Globus pallidus (tissue), 1 donor: Measurements from ENCODE around the gene RNF212.

Source experiments
- DNase-seq: peaks from one replicate; pipeline ENCODE4 v3.0.0-alpha.2; 2015; ENCODE audit warnings: low spot score

The RNF212 gene

DNA sequence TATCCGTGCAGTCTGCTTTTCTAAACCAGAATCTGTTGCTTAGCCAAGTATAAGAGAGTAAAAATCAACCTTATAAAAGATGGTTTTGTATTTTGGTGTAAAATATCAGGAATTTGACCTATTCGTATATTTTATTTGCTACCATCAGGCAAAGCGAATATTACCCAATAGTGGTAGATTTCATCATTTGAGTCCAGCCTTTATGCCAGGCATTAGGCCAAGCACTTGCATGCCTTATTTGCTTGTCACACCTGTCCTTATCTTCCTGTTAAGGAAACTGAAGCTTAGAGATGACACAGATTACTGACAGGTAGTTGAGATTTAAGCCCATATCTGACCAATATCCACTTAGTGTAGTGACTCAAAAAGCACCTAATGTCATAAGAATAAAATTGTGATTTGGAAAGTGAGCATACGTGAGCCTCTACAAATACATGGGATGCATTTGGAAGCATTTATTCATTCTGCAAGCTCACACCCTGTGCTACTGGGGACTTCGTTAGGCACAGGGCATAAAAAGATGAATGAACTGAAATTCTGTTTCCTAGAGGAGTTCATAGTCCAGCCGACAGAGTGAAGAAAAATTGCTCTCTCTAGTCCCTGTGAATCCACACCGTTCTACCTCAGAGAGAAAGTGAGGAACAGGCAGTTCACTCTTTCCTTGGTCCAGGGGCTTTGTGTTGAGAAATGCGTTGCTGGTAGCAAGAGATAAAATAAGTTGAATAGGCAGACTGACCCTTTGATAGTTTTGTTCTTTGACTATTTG lies 2.3 kb upstream of the RNF212 start:
- DNase-seq, result no peak

DNA sequence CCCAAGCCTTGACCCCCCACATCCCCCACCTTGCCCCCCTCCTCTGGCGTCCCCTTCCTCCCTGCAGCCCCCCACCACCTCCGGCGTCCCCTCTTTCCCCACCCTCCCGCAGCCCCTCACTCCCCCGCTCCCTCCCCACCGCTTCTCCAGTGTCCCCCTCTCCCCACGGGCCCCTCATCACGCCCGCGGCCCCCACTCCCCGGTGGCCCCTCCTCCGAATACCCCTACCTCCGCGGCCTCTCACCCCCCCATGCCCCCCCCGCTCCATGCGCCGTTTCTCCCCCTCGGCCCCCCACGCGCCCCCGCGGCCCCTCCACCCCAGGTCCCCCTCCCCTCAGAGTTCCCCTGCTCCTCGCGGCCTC lies 562 bp downstream of the RNF212 start:
- DNase-seq, result no peak

DNA sequence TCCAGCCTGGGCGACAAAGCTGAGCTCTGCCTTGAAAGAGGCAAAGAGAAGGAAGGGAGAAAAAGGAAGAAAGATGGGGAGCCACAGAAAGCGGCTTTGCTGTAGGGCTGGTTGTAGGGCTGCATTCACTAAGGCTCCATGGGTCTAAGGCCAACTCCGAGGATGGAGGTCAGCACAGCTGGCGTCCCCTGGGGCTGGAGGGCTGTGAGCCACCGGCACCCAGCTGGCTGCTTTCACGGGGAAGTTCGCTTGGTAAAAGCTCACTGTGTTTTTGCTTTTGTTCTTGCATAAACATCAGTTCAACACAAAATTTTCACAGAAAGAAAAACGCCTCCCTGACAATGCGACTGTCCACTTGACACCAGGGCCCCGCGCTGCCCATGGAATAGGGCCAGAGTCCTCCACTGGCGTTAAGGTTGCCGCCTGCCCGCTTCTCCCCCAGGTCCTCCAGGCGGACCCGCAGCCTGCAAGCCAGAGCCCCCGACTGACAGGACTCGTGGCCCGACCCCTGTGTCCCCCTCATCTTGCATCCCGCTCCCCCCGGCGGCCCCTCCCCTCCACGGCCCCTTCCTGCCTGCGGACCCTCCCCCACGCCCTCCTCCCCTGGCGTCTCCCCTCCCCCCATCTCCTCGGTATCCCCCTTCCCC lies 1.1 kb downstream of the RNF212 start:
- DNase-seq, result no peak

DNA sequence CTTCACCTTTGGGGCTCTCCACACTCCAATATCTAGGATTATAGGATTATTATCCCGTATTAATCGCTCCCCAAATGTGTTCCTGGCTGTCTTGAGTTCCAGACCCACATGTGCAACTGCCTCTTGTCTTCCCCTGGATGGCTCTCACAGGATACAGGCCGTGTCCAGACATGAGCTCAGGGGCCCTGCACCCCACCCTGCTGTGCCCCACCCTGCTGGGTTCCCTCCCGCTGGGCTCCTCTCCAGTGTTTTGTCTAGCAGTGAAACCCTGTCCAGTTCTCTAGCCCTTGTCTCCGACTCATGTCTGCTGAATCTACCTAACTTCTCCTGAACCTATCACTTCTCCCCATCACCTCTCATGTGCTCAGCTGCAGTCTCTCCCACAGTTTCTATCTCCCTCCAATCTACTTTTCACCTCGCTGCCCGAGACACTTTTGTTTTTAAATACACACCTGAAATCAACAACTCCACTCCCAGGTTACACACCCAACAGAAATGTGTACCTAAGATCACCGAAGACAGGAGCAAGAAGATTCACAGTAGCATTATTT lies 2.0 kb downstream of the RNF212 start:
- DNase-seq, result no peak

DNA sequence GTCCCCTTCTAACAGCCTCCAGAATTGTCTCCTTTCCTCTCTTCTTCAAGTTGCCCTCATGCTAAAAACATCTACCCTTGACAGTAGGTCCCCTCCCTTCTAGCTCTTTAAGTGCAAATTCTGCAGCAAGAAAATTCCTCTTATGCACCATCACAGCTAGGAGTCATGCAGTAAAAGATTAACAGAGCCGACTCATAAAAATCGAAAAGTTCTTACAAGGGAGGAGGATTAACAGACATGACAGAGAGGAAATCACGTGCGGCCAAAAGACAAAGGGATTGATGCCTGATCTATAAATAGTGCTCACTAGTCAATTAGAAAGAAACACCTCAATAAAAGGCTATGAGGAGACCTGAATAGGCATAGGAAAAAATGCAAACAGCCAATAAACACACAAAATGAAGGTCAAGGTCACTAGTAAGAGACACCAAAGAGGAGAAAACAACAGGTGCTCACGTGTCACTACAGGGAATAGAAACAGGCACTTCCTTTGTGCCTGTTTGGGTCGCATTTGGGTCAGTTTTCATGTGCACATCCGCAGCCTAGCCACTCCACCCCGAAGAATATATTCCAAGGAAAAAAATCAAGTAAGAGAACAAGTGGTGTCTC lies 3.4 kb downstream of the RNF212 start:
- DNase-seq, result no peak

DNA sequence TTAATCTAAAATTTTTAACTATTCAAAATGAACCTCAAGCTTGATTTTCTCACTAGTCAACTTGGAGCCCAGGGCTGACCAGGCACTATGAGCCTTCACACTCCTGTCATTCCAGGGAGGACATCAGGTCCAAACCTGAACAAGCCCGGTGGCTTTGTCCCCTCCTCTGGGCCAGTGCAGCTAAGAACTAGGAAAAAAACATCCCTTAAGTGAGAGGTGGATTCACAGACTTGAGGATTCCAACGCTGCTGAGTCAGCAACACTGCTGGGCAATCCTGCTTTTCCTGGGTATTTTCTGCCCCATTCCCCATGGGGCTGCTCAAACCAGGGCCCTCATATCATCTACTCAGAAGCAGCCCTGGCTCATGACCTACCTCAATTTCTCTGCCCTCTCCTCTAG lies 4.0 kb downstream of the RNF212 start:
- no peak for DNase-seq

DNA sequence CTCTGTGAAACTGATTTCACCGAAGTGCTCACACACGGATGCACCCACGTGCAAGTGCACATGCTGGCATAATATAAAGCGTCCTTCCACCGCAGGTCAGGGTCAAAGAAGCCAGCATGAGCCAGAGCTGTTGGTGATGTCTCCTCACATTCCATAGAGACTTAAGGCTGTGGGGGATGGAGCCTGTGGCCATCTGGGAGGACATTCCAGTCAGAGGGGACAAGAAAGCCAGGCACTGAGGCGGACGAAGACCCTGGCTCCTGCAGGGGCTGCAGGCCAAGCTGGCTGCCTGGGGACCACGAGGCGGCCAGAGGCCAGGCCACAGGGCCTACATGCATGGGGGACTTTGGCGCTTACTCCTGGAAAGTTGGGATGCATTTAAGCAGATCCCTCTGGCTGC lies 7.7 kb downstream of the RNF212 start:
- DNase-seq, result no peak

DNA sequence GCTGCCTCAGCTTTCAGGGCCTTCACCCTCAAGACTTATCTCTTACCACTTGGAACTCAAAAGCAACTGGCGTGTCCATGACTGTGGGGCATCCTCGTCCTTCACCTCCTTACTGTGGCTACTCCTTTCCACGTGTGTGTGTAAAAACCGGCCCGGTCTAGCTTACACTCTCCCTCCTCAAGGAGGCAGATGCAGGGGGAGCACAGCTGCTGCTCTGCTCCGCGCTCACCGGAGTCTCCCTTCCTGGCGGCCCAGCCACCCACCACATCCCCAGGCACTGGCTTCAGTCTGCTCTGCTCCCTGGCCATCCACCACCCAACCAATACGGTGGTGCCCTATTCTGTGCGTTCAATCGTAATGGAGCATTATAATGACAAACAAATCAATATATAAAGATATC lies 8.3 kb downstream of the RNF212 start:
- DNase-seq, result no peak

DNA sequence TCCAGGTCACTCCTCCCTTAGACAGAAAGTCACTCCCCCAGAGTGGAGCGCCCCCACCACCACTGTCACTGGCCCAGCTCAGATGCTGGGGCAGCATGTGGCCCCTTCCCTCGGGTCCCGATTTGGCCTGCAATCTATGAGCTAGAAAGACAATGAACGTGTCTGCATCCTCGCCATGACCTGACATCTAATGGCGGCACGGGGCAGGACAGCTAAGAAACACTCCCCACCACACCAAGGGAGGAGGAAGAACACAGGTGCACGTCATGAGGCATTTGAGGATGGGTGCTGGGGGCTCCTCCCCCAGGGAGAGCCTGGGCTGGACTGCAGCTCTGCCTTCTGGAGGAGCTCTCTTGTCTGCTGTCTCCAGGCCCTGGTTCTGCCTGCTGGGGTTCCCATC lies 8.7 kb downstream of the RNF212 start:
- no peak for DNase-seq

DNA sequence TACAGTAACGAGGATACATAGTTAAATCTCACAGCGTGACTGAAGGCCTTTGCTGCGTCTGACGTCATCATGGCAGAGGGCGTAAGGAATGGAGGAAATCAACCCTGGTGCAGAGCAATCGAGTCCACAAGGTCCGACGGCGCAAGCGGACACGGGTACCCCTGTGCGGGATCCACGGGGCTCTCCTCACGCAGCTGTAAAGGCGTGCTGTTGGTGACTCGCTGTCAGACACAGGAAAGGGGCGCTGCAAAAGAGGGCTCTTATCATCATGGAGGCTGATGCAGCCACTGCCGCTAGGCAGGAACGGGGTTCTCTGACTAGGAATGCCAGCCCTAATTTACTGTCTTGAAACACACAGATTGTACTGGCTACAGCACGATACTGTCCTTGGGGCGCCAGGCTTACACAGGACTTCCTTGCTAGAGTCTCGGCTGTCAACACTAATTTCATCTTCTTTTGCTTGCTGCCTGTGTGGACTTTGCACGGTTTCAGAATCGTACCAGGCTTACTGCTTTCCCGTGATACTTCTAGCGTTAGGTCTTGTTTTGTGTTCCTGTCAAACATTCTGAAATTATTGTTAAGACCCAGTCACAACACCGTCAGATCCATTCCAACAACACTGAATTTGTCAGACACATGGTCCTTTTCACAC lies 13.6 kb downstream of the RNF212 start:
- DNase-seq, result no peak

DNA sequence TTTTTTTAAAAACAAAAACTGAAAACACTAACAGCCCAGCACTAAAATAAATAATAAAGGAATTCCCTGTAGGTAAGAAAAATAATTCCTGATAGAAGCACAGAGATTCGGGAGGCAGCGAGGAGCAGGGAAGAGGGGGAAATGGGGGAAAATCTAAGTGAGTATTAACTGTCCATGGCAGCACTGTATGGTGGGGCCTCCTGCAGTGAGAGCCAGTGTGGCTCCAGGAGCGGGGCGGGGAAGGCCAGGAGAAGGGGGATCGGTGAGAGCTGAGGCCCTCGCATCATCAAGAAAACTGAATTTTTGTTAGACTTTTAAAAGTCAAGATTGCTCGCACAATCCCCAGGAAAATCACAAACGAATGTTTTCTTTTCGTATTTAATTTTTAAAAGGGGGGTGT lies 14.1 kb downstream of the RNF212 start:
- no peak for DNase-seq

DNA sequence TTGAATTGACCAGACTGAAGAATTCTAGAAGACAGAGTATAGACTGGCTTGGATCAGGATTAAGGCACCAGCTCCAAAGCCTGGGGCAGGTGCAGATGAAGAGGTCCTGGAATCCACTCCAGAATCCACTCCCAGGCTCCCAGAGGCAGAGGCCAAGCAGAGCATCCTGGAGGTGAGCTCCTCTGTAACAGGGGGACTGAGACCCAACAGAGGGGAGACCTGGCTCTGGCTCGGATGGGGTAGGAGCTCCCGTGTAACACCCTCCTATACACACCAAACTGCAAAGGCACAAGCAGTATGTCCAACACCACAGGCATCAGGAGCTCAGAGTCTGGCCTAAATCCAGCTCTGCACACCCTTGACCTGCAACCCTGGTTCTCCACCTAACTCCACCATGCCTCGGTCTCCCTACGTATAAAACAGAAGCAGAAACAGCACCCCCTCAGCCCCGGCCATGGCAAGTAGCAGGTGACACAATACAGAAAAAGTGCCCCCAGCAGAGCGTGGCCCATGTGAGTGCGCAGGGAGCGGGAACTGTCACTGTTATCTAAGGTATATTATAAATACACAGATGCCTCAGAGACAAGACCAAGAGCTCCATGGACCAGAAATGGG lies 14.9 kb downstream of the RNF212 start:
- no peak for DNase-seq

DNA sequence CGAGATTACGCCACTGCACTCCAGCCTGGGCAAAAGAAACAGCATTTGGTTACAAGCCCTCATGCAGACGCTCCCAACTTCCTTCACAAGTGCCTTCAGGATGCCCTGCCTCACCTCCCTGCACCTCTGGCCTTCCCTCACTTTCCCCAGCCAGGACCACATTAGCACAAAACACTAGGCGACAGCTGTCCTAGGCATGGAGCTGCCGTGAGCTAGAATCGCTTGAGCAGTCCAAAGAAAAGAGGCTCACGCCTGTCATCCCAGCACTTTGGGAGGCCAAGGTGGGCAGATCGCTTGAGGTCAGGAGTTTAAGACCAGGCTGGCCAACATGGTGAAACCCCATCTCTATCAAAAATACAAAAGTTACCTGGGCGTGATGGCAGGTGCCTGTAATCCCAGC lies 15.8 kb downstream of the RNF212 start:
- no peak for DNase-seq

DNA sequence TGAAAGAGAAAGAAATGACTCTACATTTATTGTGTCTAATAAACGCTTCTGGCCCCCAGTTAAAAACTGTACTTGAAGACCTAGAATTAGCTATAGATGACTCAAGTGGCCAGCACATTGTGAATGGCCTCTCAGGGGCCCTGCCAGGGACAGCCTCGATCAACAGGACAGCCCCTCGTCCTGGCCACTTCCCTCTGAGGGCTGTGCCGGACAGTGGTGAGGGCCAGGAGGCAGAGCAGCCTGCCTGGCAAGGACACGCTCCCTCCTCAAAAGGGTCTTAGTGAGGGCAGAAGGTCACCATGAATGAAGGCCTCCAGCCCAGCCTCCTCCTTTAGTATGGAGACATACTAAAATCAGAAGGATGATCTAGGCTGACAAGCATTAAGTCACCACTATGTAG lies 16.5 kb downstream of the RNF212 start:
- DNase-seq, result no peak

DNA sequence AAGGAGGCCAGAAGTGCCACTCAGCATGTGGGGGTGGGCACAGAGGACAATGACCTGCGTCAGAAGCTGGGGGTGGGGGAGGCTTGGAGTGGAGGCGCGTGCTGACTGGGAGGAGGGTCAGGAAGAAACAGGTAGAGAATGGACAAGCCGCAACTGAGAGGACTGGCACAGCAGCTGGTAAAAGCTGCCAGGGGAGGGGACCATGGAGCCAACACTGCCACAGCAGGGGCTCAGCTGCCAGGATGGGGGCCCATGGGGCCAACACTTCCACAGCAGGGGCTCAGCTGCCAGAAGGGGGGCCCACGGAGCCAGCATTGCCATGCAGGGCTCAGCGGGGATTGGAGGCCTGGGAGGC lies 19.1 kb downstream of the RNF212 start:
- DNase-seq, result no peak

DNA sequence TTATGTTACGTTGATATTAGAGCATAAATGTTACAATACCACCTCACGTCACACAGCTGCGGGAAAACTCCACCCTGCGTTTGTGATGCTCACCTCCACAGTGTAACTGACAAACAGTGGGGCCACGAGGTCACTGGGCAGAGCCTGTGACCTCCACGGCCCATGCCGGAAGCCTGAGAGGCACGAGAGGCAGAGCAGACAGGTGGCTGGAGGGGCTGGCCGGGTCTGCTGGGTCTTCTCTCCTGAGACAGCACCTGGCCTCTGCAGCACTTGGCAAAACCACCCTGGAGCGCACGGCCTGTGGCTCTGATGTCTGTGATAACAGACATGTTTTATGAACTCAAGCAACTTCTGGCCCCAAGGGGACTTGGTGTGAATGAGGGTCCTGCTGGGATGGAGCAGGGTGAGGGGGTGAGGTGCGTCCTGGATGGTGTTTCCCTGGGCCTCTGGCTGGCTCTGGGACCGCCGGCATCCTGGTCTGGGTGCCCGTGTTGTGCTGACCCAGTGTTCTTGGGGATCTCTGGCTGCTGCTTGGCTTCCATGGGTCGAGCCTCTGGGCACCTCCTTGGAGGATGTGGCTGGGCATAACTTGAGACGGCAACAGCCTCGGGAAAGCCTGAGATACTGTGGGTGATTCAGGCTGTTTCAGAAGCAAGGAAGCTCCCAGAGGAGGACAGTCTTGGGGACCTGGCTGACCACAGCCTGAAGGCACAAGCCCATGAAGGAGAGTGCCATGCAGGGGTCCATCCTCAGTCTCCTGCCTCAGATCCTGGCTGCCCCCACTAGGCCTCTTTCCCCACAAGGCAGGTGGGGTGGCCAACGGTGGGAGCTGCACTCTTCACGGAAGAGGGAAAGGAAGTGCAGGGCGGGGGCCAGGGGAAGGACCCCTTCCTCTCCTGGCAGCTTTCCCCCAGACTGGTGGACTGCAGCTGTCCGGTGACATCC lies 19.7 kb downstream of the RNF212 start:
- DNase-seq, result no peak

DNA sequence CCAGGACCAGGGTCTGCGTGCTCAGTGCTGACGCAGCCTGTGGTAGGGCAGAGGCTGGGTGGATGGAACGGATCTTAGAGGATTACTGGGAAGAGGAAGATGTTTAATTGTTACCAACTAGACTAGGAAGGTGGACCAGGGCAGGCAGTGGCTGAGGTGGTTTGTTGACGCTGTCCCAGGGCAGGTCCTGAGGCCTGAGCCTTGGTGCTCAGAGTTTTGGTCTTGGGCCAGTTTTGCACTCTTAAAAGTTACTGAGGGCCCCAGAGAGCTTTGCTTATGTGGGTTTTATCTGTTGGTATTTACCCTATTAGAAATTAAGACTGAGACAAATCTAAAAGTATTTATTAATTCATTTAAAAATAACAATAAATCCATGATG lies 20.4 kb downstream of the RNF212 start:
- no peak for DNase-seq

DNA sequence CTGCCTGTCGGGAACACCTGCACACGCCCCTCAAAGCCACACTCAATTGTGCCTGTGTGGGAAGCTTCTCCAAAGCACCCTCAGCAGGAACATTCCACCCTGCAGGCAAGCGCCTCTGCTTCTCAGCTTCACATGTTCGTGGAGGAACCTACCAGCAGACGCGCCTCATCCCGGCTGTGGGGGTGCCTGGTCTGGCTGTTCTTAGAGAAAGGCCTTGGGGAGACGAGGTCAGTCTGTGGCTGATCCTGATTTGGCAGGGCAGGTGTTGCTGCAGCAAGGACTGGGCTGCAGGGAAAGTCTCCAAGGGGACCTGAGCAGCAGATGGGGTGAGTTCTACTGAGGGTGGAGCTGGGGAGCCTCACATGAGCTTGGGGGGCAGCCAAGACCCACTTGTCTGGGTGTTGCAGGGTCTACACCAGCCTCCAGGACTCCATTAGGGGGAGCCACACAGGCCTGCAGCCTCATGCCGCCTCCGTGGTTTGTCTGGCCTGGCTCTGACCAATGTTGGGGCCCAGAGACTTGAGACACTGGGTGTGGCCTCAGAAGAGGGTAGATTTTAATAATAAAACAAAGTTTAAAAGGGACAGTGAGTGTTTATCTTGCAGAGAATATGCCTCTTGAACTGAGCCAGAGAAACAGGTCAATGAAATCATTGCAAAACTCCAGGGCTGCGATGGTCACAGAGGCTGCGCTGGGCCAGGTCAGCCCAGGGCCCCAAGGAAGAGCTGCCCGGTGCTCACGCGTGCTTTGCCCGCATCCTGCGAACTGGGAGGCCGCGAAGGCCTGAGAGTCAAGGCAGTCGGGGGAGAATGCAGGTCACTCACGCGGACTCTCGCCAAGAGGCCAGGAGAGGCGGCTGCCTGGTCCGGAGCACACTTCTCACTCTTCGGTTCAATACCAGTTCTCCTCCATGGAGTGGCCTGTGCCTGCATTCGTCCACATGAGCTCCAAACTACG lies 21.1 kb downstream of the RNF212 start:
- no peak for DNase-seq

DNA sequence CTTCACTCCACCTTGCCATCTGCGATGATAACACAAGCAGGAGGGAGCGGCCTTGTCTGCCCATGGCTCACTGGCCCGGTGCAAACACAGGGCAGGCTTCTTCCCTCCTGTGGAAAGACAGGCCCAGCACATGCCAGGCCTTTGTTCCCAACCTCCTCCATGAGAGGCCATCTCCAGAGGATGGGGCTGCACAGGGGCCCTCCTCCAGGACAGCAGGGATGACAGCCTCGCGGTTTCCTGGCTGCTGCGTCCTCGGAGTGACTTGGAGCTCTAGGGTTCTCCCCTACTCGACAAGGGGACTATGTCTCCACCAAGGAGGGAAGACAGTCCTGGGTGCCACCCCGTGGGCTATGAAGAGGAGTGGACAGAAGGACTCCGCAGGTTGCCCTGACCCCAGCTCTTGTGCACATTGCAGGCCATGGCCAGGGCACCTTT lies 21.8 kb downstream of the RNF212 start:
- no peak for DNase-seq
